Inferior parietal cortex (tissue), 1 donor: ENCODE data around the gene OR52I1.

Source experiments
- DNase-seq: peaks from one replicate; pipeline ENCODE4 v3.0.0-alpha.2; 2016; ENCODE audit errors: extremely low spot score

OR52I1 gene

GRCh38 chr11:4611986-4612385, 18.1 kb downstream of the OR52I1 start:
- DNase-seq: no peak

GRCh38 chr11:4615856-4616444, 22.1 kb downstream of the OR52I1 start:
- no peak for DNase-seq

DNA sequence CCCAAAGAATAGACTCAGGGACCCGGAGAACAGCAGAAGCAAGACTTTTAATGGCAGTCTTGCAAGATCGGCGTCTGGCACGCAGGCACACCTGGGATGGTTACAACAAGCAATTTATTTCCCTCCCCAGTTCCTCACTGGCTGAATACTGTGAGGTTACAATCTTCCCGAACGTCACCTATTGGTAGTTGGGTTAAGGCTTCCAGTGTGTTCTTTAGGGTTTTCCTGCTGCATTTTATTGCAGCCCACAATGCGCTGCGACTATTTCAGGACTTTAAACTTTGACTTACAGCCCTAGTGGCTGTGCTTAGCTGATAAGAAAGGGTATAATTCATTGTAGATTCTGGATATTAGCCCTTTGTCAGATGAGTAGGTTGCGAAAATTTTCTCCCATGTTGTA, 25.7 kb downstream of the OR52I1 start:
- no peak for DNase-seq

DNA sequence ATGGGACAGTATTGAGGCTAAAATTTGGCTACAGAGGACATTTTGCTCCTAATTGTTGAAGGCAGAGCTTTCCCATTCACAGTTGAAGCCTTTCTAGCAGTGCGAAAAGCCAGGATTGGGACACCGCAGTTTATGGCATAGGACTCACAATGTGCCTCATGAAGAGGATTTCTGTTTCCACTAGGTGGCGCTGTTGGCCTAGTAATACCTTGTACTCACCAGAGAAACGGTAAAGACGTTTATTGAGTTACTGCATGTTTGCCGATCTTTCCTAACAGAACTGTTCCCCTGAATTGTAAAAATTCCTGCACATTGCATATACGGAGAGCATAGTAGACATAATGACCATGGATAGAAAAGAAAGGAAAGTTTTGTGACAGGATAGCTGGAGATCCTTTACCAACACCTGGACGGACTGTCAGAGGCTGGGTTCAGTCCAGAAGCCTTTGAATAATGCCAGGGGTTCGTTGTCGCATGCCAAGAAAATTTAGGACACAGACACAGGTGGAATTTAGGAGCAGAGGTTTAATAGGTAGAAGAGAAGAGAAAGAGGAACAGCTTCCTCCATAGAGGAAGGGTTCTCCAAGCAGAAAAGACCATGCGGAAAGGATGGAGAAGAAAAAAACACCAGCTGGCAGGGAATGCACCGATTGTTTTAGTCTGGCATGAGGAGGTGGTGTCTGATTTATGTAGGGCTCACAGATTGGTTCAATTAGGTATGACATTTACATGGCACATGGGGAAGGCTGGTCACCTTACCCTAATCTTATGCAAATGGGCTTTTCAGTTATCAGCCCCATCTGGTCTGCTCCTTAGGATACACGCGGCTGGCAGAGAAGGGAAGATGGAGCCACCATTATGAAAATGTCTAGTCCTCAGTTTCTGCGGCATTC, 32.6 kb downstream of the OR52I1 start:
- peak; percentile 69 for DNase-seq

DNA sequence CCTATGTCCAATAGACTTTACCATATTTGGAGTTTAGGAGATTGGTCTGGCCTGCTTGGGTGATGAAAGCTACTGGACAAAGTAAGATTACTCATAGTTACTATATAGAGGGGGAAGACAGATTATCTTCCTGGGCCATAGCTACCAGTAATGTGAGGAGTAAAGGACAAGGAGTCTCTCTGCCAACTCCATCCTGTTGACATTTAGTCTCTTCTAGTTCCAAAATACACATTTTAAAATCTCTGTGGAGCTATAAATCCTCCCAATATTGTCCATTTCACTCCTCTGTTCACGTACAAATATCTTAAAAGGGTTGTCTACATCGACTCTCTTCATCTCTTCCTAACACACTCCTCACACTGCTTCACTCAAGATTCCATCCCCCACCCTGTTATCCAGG, 42.3 kb downstream of the OR52I1 start:
- no peak for DNase-seq

- peak; percentile 84 for DNase-seq
These were observed 43.3 kb downstream of the OR52I1 start, which contains the start of gene OR51D1 for GRCh38 chr11:4636962-4637661. Gene OR51D1 (plus strand): TSS chr11:4637477. CDS start chr11:4639791, 2,314 bp downstream.

DNA sequence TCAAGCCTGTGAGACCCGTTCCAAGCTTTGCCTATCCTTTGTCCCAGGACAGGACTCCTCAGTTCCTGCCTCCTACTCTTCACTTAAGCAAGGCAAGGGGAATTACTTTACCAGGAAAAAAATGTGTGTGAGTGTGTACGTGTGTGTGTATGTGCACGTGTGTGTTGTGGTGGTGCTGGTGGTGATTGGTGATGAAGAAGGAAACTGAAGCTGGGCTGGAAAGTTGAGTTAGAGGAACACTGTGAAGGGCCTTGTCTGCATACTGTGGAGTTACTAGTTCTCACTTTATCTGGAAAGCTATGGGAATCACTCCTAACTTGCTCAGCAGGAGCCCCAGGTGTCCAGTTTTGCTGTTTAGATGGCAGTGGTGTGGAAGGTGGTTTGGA, 43.8 kb downstream of the OR52I1 start:
- no peak for DNase-seq

DNA sequence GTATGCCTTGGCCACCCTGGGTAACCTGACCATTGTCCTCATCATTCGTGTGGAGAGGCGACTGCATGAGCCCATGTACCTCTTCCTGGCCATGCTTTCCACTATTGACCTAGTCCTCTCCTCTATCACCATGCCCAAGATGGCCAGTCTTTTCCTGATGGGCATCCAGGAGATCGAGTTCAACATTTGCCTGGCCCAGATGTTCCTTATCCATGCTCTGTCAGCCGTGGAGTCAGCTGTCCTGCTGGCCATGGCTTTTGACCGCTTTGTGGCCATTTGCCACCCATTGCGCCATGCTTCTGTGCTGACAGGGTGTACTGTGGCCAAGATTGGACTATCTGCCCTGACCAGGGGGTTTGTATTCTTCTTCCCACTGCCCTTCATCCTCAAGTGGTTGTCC, 46.1 kb downstream of the OR52I1 start:
- no peak for DNase-seq

DNA sequence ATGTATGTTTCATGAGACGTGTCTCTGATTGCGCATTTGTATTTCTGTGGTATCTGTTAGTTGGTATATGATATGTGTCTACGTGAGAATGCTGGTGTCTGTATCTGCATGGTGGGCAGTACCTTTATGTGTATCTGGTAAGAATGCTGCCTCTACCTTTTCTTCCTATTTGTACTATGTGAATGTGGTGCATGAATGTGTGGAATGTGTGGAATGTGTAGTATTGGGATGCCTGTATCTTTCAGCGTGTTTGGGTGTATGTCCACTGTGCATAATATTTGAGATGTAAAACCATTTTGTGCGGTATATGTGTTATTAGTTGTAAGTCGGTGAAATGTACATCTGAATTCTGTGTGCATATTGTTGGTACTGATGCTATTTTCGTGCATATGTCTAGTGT, 47.7 kb downstream of the OR52I1 start:
- no peak for DNase-seq

DNA sequence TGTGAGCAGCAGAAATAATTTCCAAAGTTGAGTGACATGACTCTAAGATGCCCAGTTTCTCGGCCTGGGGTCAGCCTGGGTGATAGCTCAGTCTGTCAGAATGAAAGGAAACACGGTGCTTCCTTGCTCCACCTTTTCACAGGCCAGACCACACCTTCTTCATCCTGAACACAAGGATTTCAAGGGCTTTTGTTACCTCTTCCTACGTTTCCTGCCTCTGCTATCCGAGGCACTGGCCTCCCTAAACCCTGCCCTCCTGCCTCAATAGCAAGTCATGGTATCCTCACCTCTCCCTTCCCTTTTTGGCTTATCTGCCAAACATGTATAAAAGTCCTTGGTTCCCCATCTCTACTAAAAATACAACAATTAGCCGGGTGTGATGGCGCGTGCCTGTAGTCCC, 48.2 kb downstream of the OR52I1 start:
- DNase-seq: no peak

DNA sequence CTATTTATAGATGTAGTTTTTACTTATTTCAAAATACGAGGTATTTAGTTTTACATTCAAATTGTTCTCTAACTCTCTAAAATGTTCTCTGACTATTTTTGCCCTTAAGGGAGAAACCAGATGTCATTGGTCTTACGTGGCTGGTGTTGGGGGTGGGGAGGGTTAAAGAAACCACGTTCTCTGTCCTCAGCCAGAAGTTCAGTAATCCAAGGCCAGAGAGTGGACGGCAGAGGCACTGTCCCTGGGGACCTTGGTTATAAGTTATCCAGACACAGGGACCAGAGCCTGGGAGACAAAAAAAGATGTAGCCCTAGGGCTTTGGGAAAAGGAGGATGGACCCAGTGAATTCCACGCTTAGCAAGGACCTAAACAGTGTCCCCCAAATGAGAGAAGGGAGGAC, 49.2 kb downstream of the OR52I1 start:
- no peak for DNase-seq

DNA sequence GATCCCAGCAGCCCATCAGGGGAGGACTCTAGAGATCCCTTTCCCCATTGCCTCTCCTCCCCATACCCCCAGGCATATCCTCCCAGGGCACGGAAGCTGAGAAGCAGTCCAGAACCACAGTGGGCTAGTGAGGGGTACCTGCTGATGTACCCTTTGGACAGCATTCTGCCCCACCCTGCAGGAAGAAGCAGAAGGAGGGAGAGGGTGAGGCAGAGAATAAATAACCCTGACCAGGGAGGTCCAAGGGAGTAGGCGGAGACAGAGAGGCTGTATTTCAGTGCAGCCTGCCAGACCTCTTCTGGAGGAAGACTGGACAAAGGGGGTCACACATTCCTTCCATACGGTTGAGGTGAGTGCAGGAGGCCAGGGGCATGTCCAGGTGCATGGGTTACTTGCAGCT, 49.8 kb downstream of the OR52I1 start, which contains the start of gene OR51E1:
TSS of gene OR51E1 (plus strand) at position 301 of the 400 bp plus-strand sequence. CDS start 8,545 bp downstream, outside the sequence.
- no peak for DNase-seq

DNA sequence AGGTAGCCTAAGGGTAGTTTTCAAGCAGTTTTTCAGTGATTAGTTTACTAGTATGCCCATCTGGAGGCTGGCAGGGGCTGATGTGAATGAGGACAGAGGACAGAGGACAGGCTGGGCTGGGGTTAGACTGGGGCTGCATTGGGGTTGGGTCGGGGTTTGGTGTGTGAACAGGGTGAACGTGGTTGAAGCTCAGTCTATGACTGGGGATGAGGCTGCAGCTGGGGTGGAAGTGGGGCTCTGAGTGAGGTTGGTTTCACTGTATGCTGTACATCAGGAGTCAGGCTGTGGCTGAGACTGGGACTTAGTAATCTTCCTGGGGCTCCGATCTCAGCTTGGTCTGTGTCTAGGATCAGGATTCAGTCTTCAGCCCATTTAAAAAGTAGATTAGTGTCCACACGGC, 50.4 kb downstream of the OR52I1 start:
- DNase-seq: no peak
